ENCODE measurements around the gene PFKM. TPM values are rescaled to one million over a fixed set of nuclear protein-coding genes. Genes with fewer than 3 reads are reported as not detected.

Gene PFKM
- total RNA-seq, 1 experiment from 2014 or later = 33.3 TPM

DNA sequence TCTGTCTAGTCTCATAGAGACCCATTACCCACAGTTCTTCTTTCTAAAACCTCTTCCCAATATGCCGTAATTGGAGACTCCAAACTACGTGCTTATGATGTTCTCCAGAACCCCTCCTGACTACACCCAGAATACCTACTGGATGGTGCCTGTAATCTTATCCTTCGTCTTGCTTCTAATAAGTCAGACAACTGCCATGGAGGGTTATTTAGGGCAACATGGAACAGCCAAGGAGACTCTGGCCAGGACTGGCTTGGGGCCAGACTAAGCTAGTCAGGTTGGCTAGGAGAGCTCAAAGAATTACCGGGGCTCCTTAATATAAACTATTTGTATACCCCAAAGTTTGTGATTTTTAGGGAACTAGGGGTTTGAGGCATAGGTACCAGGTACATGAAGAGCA lies 6.8 kb downstream of the PFKM start:
- Mint-ChIP-seq H3K27ac (ENCODE audit: unreplicated experiment) (no peak overlapping the region), H3K4me1 (ENCODE audit: low read depth, unreplicated experiment) (no peaks in the 10 kb centered on the region), H3K9me3 (ENCODE audit: low read depth, unreplicated experiment) (no peaks in the 10 kb centered on the region), H3K27me3 (ENCODE audit: unreplicated experiment) (no peaks in the 10 kb centered on the region), H3K36me3 (ENCODE audit: insufficient read depth, unreplicated experiment) (peaks cover 5% of the 10 kb centered on the region), H3K4me3 (ENCODE audit: low read depth, unreplicated experiment) (no peak overlapping the region)
- CTCF ChIA-PET = interaction anchor here (1.0 kb wide), 1 partner anchor 9 kb away, joined by 3 read pairs; no protein-coding TSS in a partner anchor
- no TSS peak for BruUV-seq (replicated peaks)
- TF ChIP-seq, protein P1, sequence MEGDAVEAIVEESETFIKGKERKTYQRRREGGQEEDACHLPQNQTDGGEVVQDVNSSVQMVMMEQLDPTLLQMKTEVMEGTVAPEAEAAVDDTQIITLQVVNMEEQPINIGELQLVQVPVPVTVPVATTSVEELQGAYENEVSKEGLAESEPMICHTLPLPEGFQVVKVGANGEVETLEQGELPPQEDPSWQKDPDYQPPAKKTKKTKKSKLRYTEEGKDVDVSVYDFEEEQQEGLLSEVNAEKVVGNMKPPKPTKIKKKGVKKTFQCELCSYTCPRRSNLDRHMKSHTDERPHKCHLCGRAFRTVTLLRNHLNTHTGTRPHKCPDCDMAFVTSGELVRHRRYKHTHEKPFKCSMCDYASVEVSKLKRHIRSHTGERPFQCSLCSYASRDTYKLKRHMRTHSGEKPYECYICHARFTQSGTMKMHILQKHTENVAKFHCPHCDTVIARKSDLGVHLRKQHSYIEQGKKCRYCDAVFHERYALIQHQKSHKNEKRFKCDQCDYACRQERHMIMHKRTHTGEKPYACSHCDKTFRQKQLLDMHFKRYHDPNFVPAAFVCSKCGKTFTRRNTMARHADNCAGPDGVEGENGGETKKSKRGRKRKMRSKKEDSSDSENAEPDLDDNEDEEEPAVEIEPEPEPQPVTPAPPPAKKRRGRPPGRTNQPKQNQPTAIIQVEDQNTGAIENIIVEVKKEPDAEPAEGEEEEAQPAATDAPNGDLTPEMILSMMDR (IDR thresholded peaks at IDR 0.05; ENCODE audit: unreplicated experiment) = no peak
- DNase-seq = no peak
- intact Hi-C loops (cut with micrococcal nuclease; ENCODE audit: unreplicated experiment) = no loop called here

DNA sequence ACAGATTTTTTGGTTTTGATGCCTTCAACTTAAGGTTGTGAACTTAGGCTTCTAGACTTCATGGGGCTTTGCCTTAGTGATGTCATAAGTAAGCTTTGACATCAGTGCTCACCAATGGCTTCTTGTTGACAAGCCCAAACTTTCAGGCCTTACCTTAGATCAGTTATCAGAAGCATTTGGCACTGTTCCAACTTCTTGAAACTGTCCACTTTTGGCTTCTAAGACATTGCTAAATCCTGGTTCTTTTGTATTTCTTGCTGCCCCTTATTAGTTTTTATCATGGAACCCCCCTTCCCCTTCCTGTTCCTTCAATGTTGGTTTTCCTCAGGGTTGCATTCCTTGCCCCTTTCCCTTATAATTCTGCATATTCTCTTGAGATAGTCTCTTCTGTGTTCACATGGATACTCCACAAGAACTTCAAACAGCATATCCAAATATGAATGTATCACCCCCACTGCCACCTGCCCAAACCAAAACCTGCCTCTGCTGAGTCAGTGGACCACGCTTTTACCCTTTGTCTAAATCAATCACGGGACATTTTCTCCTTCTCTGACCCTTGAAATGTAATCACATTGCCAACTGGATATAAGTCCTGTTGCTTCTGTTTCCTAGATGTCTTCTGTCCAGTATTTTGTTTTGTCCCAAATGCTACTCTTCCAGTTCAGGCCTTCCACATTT lies 7.9 kb downstream of the PFKM start:
- Mint-ChIP-seq H3K4me3 (ENCODE audit: low read depth, unreplicated experiment) (no peak overlapping the region), H3K27me3 (ENCODE audit: unreplicated experiment) (no peaks in the 10 kb centered on the region), H3K36me3 (ENCODE audit: insufficient read depth, unreplicated experiment) (peaks cover 5% of the 10 kb centered on the region), H3K27ac (ENCODE audit: unreplicated experiment) (no peak overlapping the region), H3K9me3 (ENCODE audit: low read depth, unreplicated experiment) (no peaks in the 10 kb centered on the region), H3K4me1 (ENCODE audit: low read depth, unreplicated experiment) (no peaks in the 10 kb centered on the region)
- CTCF ChIA-PET = no interaction called here
- intact Hi-C loops (cut with micrococcal nuclease; ENCODE audit: unreplicated experiment) = no loop called here
- TF ChIP-seq, protein P1 (IDR thresholded peaks at IDR 0.05; ENCODE audit: unreplicated experiment) = no peak
- BruUV-seq (replicated peaks) = no TSS peak
- no peak for DNase-seq

DNA sequence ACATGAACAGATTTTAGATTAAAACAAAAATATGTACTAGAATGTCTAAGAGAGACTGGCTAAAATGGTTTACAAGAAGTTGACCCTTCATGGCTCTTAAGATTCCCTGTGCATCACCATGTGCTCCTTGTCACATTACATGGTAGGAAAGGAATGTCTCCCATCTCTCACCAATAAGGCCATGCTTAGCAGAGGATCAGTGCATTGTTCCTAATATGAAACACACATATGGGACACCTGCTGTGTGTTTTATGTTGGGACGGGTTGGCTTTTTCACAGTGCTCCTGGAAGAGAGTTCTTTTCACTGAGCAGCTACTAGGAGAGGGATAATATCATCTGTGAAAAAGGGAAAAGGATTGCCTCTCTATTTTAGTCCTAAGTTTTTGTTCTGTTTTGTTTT lies 9.6 kb downstream of the PFKM start:
- Mint-ChIP-seq H3K4me3 (ENCODE audit: low read depth, unreplicated experiment) (no peak overlapping the region), H3K36me3 (ENCODE audit: insufficient read depth, unreplicated experiment) (peaks cover 5% of the 10 kb centered on the region), H3K27ac (ENCODE audit: unreplicated experiment) (no peak overlapping the region), H3K9me3 (ENCODE audit: low read depth, unreplicated experiment) (no peaks in the 10 kb centered on the region), H3K27me3 (ENCODE audit: unreplicated experiment) (no peaks in the 10 kb centered on the region), H3K4me1 (ENCODE audit: low read depth, unreplicated experiment) (no peaks in the 10 kb centered on the region)
- TF ChIP-seq, protein P1 (IDR thresholded peaks at IDR 0.05; ENCODE audit: unreplicated experiment) = no peak
- BruUV-seq (replicated peaks) = no TSS peak
- DNase-seq = no peak
- intact Hi-C loops (cut with micrococcal nuclease; ENCODE audit: unreplicated experiment) = no loop called here
- CTCF ChIA-PET = no interaction called here

DNA sequence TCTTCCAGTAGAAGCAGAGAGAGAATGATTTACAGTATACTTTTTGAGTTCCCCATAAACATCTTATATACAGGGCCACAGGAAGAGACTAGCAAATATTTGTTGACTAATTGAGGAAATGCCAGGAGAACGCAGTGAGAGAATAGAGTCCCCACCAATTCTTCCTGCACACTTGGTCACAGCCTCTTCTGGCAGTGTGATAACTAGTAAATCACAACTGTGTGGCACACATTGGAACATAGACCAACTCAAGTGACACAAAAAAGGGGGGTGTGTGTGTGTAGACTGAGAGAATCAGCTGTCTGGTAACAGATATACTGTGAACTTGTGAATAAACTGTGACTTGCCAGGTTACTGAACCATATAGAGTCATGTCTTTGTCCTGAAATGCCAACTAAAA lies 10.2 kb downstream of the PFKM start:
- TF ChIP-seq, protein P1 (IDR thresholded peaks at IDR 0.05; ENCODE audit: unreplicated experiment) = no peak
- no peaks in the 10 kb centered on the region for H3K27me3 Mint-ChIP-seq (ENCODE audit: unreplicated experiment)
- no peaks in the 10 kb centered on the region for H3K9me3 Mint-ChIP-seq (ENCODE audit: low read depth, unreplicated experiment)
- H3K36me3 Mint-ChIP-seq (ENCODE audit: insufficient read depth, unreplicated experiment) = peaks cover 5% of the 10 kb centered on the region
- BruUV-seq (replicated peaks) = no TSS peak
- H3K4me3 Mint-ChIP-seq (ENCODE audit: low read depth, unreplicated experiment) = no peak overlapping the region
- DNase-seq = no peak
- intact Hi-C loops (cut with micrococcal nuclease; ENCODE audit: unreplicated experiment) = no loop called here
- CTCF ChIA-PET = no interaction called here
- H3K4me1 Mint-ChIP-seq (ENCODE audit: low read depth, unreplicated experiment) = no peaks in the 10 kb centered on the region
- no peak overlapping the region for H3K27ac Mint-ChIP-seq (ENCODE audit: unreplicated experiment)

Measured in Calu3 (cell line).